H1 (cell line): ENCODE results near the gene SECISBP2. TPM values are rescaled to one million over a fixed set of nuclear protein-coding genes. Genes with fewer than 3 reads are reported as not detected.

Experiments used
- CTCF ChIA-PET: fragments of 300-600 bp; sonication (Branson Sonifier 250); formaldehyde crosslinking; loops from one replicate; lab custom pipeline; 2021; ENCODE audit not compliant: partially characterized antibody; lab: Charles Lee
- POLR2A ChIA-PET: fragments of 300-600 bp; sonication (Branson Sonifier 250); formaldehyde crosslinking; loops from one replicate; lab custom pipeline; 2021; ENCODE audit warnings: inconsistent platforms; ENCODE audit not compliant: partially characterized antibody; lab: Charles Lee
- DNase-seq, 2 experiments: peaks; one replicate each; pipeline versions ENCODE4 v3.0.0 to v3.0.0-alpha.2; 2010 to 2022; ENCODE audit warnings: low spot score in 2 of 2, low read depth in 1 of 2, mixed read lengths in 1 of 2
- FAIRE-seq: peaks from 2 replicates; lab custom pipeline; 2011; peaks lifted over from hg19 to GRCh38; lab: Jason Lieb, UNC
- H2AFZ ChIP-seq: 2 replicates; pipeline ENCODE4 v1.8.1; 2012; ENCODE audit warnings: low read length, inconsistent platforms
- H2AK5ac ChIP-seq: 2 replicates; pipeline ENCODE4 v1.6.1; 2013; ENCODE audit warnings: low read depth, low read length
- H2BK120ac ChIP-seq: replicated peaks from 2 replicates; pipeline ENCODE3; 2013; ENCODE audit warnings: low read depth, low read length, inconsistent platforms
- H2BK12ac ChIP-seq: 2 replicates; pipeline ENCODE4 v1.6.1; 2013; ENCODE audit warnings: low read depth, low read length
- H2BK15ac ChIP-seq: 2 replicates; pipeline ENCODE4 v1.6.1; 2013; ENCODE audit warnings: low read length
- H2BK20ac ChIP-seq: 2 replicates; pipeline ENCODE4 v1.6.1; 2013; ENCODE audit warnings: low read length
- H2BK5ac ChIP-seq: 2 replicates; pipeline ENCODE4 v1.6.1; 2013; ENCODE audit warnings: low read depth, low read length
- H3K14ac ChIP-seq: 2 replicates; pipeline ENCODE4 v1.6.1; 2013; ENCODE audit warnings: inconsistent platforms; ENCODE audit not compliant: insufficient read length
- H3K18ac ChIP-seq: 2 replicates; pipeline ENCODE4 v1.6.1; 2013; ENCODE audit warnings: low read length; ENCODE audit errors: extremely low read depth
- H3K23ac ChIP-seq: 2 replicates; pipeline ENCODE4 v1.6.1; 2013; ENCODE audit warnings: inconsistent platforms; ENCODE audit not compliant: insufficient read length
- H3K23me2 ChIP-seq: 2 replicates; pipeline ENCODE4 v1.6.1; 2013; ENCODE audit warnings: low read depth, low read length
- H3K27ac ChIP-seq: 2 replicates; pipeline ENCODE4 v1.6.1; 2011; ENCODE audit warnings: low read depth, low read length, inconsistent platforms
- H3K27me3 ChIP-seq, 4 experiments: replicated peaks in 1 of 4; 1 replicate in 1 of 4; 2 replicates in 3 of 4; pipeline versions ENCODE4 v1.6.1 to v1.8.1; 2011 to 2013; ENCODE audit warnings: low read length in 3 of 4, mild to moderate bottlenecking in 3 of 4, inconsistent platforms in 2 of 4, mixed read lengths in 2 of 4, moderate library complexity in 1 of 4; ENCODE audit not compliant: control insufficient read depth in 3 of 4, insufficient read depth in 3 of 4; ENCODE audit errors: extremely low read depth in 1 of 4
- H3K36me3 ChIP-seq, 4 experiments: 2 replicates each; pipeline versions ENCODE4 v1.6.1 to v1.8.1; 2011 to 2013; ENCODE audit warnings: mild to moderate bottlenecking in 4 of 4, low read length in 3 of 4, moderate library complexity in 2 of 4, control low read depth in 1 of 4, inconsistent platforms in 1 of 4; ENCODE audit not compliant: insufficient read depth in 4 of 4, control insufficient read depth in 2 of 4
- H3K4ac ChIP-seq: replicated peaks from 2 replicates; pipeline ENCODE3; 2013; ENCODE audit warnings: low read length, low read depth, mixed read lengths, inconsistent platforms; ENCODE audit not compliant: insufficient read length
- H3K4me1 ChIP-seq, 4 experiments: replicated peaks in 1 of 4; 1 replicate in 1 of 4; 2 replicates in 3 of 4; pipeline versions ENCODE4 v1.6.1 to v1.8.1; 2011 to 2013; ENCODE audit warnings: low read length in 3 of 4, inconsistent platforms in 2 of 4, mixed read lengths in 1 of 4; ENCODE audit not compliant: insufficient read depth in 4 of 4, control insufficient read depth in 3 of 4
- H3K4me2 ChIP-seq, 2 experiments: 2 replicates each; pipeline versions ENCODE4 v1.6.1 to v1.8.1; 2011 to 2013; ENCODE audit warnings: low read depth in 2 of 2, low read length in 2 of 2, control low read depth in 1 of 2, inconsistent platforms in 1 of 2, mild to moderate bottlenecking in 1 of 2; ENCODE audit not compliant: insufficient read depth in 1 of 2
- H3K4me3 ChIP-seq, 4 experiments: fragments of 200-600, 300-600 bp in 1 of 4; sonication (generic), shearing (Covaris generic), sonication (Bioruptor Twin) in 1 of 4; 2 replicates each; pipeline versions ENCODE4 v1.5.1 to v1.8.1; 2011 to 2016; ENCODE audit warnings: low read length in 4 of 4, low read depth in 3 of 4, control low read depth in 2 of 4, inconsistent platforms in 2 of 4, mild to moderate bottlenecking in 2 of 4, mixed read lengths in 1 of 4, moderate library complexity in 1 of 4; ENCODE audit not compliant: insufficient read depth in 2 of 4; ENCODE audit errors: extremely low read depth in 1 of 4
- H3K56ac ChIP-seq: replicated peaks from 2 replicates; pipeline ENCODE3; 2013; ENCODE audit warnings: low read depth, mild to moderate bottlenecking, mixed read lengths, low read length, inconsistent platforms; ENCODE audit not compliant: insufficient read length
- H3K79me1 ChIP-seq: 2 replicates; pipeline ENCODE4 v1.6.1; 2013; ENCODE audit warnings: low read depth, low read length, control low read depth
- H3K79me2 ChIP-seq, 2 experiments: 2 replicates each; pipeline versions ENCODE4 v1.6.1 to v1.8.1; 2012 to 2013; ENCODE audit warnings: low read length in 2 of 2, mild to moderate bottlenecking in 2 of 2, inconsistent platforms in 1 of 2; ENCODE audit not compliant: insufficient read depth in 2 of 2, control insufficient read depth in 1 of 2
- H3K9ac ChIP-seq, 4 experiments: replicated peaks in 1 of 4; 1 replicate in 1 of 4; 2 replicates in 3 of 4; pipeline versions ENCODE4 v1.6.1 to v1.8.1; 2011 to 2013; ENCODE audit warnings: low read depth in 3 of 4, low read length in 3 of 4, control low read depth in 2 of 4, mild to moderate bottlenecking in 2 of 4, moderate library complexity in 2 of 4, inconsistent platforms in 1 of 4; ENCODE audit errors: extremely low read depth in 1 of 4
- H3K9me3 ChIP-seq, 2 experiments: 2 replicates each; pipeline versions ENCODE4 v1.6.1 to v1.8.1; 2012 to 2013; ENCODE audit warnings: mild to moderate bottlenecking in 2 of 2, moderate library complexity in 2 of 2, control low read depth in 1 of 2, inconsistent platforms in 1 of 2, low read depth in 1 of 2, low read length in 1 of 2, mixed read lengths in 1 of 2; ENCODE audit not compliant: insufficient read depth in 2 of 2
- H4K20me1 ChIP-seq, 2 experiments: replicated peaks in 1 of 2; 2 replicates each; pipeline versions ENCODE3 to v1.8.1; 2011 to 2013; ENCODE audit warnings: inconsistent platforms in 2 of 2, low read length in 2 of 2, mild to moderate bottlenecking in 1 of 2; ENCODE audit not compliant: insufficient read depth in 2 of 2, control insufficient read depth in 1 of 2
- H4K5ac ChIP-seq: 2 replicates; pipeline ENCODE4 v1.6.1; 2013; ENCODE audit warnings: low read length, low read depth, mixed read lengths, inconsistent platforms; ENCODE audit not compliant: insufficient read length
- H4K8ac ChIP-seq: 2 replicates; pipeline ENCODE4 v1.8.0; 2013; ENCODE audit warnings: mild to moderate bottlenecking, moderate library complexity, low read length, inconsistent platforms; ENCODE audit not compliant: insufficient read depth; ENCODE audit errors: extremely low read depth
- H4K91ac ChIP-seq: replicated peaks from 2 replicates; pipeline ENCODE3; 2013; ENCODE audit warnings: low read length, mixed read lengths, inconsistent platforms; ENCODE audit not compliant: insufficient read length
- BCL11A ChIP-seq, 2 experiments: IDR thresholded peaks; one replicate each; pipeline ENCODE4 v1.6.1; 2011; ENCODE audit warnings: low read depth in 2 of 2, low read length in 2 of 2, mild to moderate bottlenecking in 2 of 2
- CHD2 ChIP-seq: IDR thresholded peaks from 2 replicates; pipeline ENCODE4 v1.6.1; 2012; ENCODE audit warnings: low read length, improper control_type of control experiment
- RAD21 ChIP-seq, 2 experiments: IDR thresholded peaks in 1 of 2; conservative IDR thresholded peaks in 1 of 2; 2 replicates each; pipeline ENCODE4 v1.6.1; 2011; ENCODE audit warnings: low read depth in 2 of 2, low read length in 2 of 2, improper control_type of control experiment in 1 of 2, inconsistent platforms in 1 of 2, mild to moderate bottlenecking in 1 of 2, moderate library complexity in 1 of 2
- SIRT6 ChIP-seq: IDR thresholded peaks from one replicate; pipeline ENCODE4 v1.7.1; 2012; ENCODE audit warnings: low read length, inconsistent platforms
- SP1 ChIP-seq: IDR thresholded peaks from 2 replicates; pipeline ENCODE4 v1.6.1; 2011; ENCODE audit warnings: low read depth, low read length
- WGBS, 2 experiments: shearing (Covaris generic) in 1 of 2; methylation state at CpG; one replicate each; pipeline versions ENCODE4 v1.1.6 to v1.1.7; 2013 to 2015; ENCODE audit warnings: low lambda C conversion rate in 2 of 2, mixed read lengths in 2 of 2, inconsistent platforms in 1 of 2, low coverage in 1 of 2, missing lambda C conversion rate in 1 of 2; ENCODE audit not compliant: insufficient replicate concordance in 2 of 2, insufficient coverage in 1 of 2, insufficient read length in 1 of 2; ENCODE audit errors: extremely low coverage in 1 of 2, missing lambda C conversion rate in 1 of 2; 5-methylcytosine and 5-hydroxymethylcytosine counted together
- polyA plus RNA-seq, 7 experiments: library from polyadenylated mRNA; depleted of rRNA in 3 of 7; stranded (reverse) in 5 of 7; unstranded in 2 of 7; fragments of >200 nt in 5 of 7; fragments of 200-250 nt in 2 of 7; gene quantifications; 1 replicate in 5 of 7; 2 replicates in 1 of 7; 4 replicates in 1 of 7; pipeline versions ENCODE4 v1.2.1 to v1.2.3, GENCODE V29; 2011 to 2013; ENCODE audit warnings: missing spikeins in 2 of 7, mixed read lengths in 2 of 7
- total RNA-seq: library from RNA; stranded (reverse); fragmentation: NEBNext Ultra II Directional; extraction: Animal tissue kit (Norgen Biotek cat#: 25700); gene quantifications from 2 replicates; pipeline ENCODE4 v1.2.1, GENCODE V29; 2021

Gene SECISBP2
- total and polyA plus RNA-seq, 2 of the 8 experiments (the other 6 are each of a cell fraction or from before 2014, with no cell fraction given): 39.0 to 61.7 TPM

DNA sequence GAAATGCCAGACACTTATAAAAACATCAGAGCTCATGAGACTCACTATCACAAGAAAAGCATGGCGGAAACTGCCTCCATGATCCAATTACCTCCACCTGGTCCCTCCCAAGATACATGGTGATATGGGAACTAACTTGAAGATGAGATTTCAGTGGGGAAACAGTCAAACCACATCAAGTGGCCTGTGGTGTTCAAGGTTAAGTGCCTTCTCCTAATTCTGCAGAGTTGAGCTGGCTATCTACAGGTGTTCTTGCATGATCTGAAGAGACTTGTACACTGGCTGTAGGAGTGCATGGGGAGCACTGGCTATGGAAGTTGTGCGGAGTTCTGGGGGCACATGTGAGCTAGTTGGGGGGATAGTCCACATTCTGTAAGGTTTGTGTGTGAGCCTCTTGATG lies 41.3 kb upstream of the SECISBP2 start:
- Histone ChIP-seq H4K91ac (no peak overlapping the region), H3K27me3 (no peaks in the 10 kb centered on the region), H3K79me2 (no peaks in the 10 kb centered on the region), H4K5ac (no peak overlapping the region), H3K36me3 (no peaks in the 10 kb centered on the region), H2BK5ac (no peak overlapping the region), H4K20me1 (no peaks in the 10 kb centered on the region), H3K4ac (no peak overlapping the region), H3K4me2 (no peak overlapping the region), H4K8ac (no peak overlapping the region), H3K4me1 (no peaks in the 10 kb centered on the region), H3K79me1 (no peaks in the 10 kb centered on the region; the same call in 1 of the 2 replicates), H3K9me3 (peaks cover 3 to 26% of the 10 kb centered on the region in 2 experiments; a peak in 3 of 4 replicates), H3K18ac (no peak overlapping the region), H3K4me3 (no peak overlapping the region), H3K14ac (no peak overlapping the region), H2BK120ac (no peak overlapping the region), H3K23me2 (no peaks in the 10 kb centered on the region), H3K27ac (no peak overlapping the region), H2BK20ac (no peak overlapping the region), H2BK12ac (no peak overlapping the region), H3K23ac (no peak overlapping the region), H3K56ac (no peak overlapping the region), H2AK5ac (no peak overlapping the region), H2BK15ac (no peak overlapping the region), H2AFZ (no peak overlapping the region), H3K9ac (no peak overlapping the region)
- DNase-seq: no peak
- CTCF ChIA-PET: interaction anchor here (1.3 to 1.9 kb wide), 3 partner anchors 54 to 266 kb away, joined by 3 to 6 read pairs (median 3); no protein-coding TSS in a partner anchor
- TF ChIP-seq SIRT6 (no peak), BCL11A (IDR thresholded peaks at IDR 0.05; ENCODE audit: low read depth in 2 of 2, low read length in 2 of 2) (no peak), CHD2 (no peak), SP1 (no peak), RAD21 (IDR thresholded peaks at IDR 0.05 in 1 of 2, conservative IDR thresholded peaks at IDR 0.05 in 1 of 2; ENCODE audit: low read depth in 2 of 2, low read length in 2 of 2) (no peak)
- no peak for FAIRE-seq
- POLR2A ChIA-PET: interaction anchor here (0.6 to 1.7 kb wide), 2 partner anchors 18 to 33 kb away, joined by 3 to 4 read pairs; no protein-coding TSS in a partner anchor
- WGBS, 2 experiments: 96% methylated on average over 2 of the region's 2 CpGs; no CpG with 5 or more reads in 1 of the 2 experiments
